Gastrocnemius medialis (tissue), 4 donors: ENCODE results near the gene SLC16A14. TPM values are rescaled to one million over a fixed set of nuclear protein-coding genes. Genes with fewer than 3 reads are reported as not detected.
"Not testable (repeated sequence)": the region's sequence is repeated elsewhere in the genome, so short reads cannot be mapped to it uniquely, and the experiment has no call there.

Experiments
- ATAC-seq, 2 donors: fragments of 150-250 bp; one replicate each; pipeline ENCODE4 v1.9.1; 2016
- DNase-seq, 2 donors: peaks; one replicate each; pipeline ENCODE4 v3.0.0-alpha.2; 2019
- H3K27ac ChIP-seq, 4 donors: fragments of 200-600 bp; sonication (generic); 1 replicate in 1 of 4; 2 replicates in 3 of 4; pipeline ENCODE4 v1.5.1; 2016 to 2018; ENCODE audit warnings: mild to moderate bottlenecking in 2 of 4, moderate library complexity in 1 of 4
- H3K27me3 ChIP-seq, 3 donors: fragments of 200-600 bp; sonication (generic) in 2 of 3; 1 replicate in 1 of 3; 2 replicates in 2 of 3; pipeline versions ENCODE4 v1.5.1 to v1.6.0; 2016 to 2019; ENCODE audit warnings: mild to moderate bottlenecking in 1 of 3, moderate library complexity in 1 of 3
- H3K36me3 ChIP-seq, 2 donors: fragments of 200-600 bp; sonication (generic) in 1 of 2; one replicate each; pipeline ENCODE4 v1.5.1; 2017 to 2018
- H3K4me1 ChIP-seq, 2 donors: fragments of 200-600 bp; sonication (generic) in 1 of 2; one replicate each; pipeline ENCODE4 v1.5.1; 2016 to 2017; ENCODE audit warnings: mild to moderate bottlenecking in 2 of 2
- H3K4me3 ChIP-seq, 4 donors: fragments of 200-600 bp; sonication (generic) in 3 of 4; 1 replicate in 1 of 4; 2 replicates in 3 of 4; pipeline ENCODE4 v1.5.1; 2016 to 2019; ENCODE audit warnings: mild to moderate bottlenecking in 2 of 4
- H3K9me3 ChIP-seq, 3 donors: fragments of 200-600 bp; sonication (generic) in 2 of 3; 1 replicate in 1 of 3; 2 replicates in 2 of 3; pipeline ENCODE4 v1.5.1; 2016 to 2019
- POLR2A ChIP-seq, 2 donors: fragments of 450-650 bp; IDR thresholded peaks; one replicate each; pipeline ENCODE4 v1.6.1; 2017; ENCODE audit warnings: antibody characterized with exemption in 2 of 2, mild to moderate bottlenecking in 2 of 2, moderate library complexity in 2 of 2
- in situ Hi-C, 4 donors: fragments of 200-750 bp; cut with MboI; loops; one replicate each; pipeline versions ENCODE4 v1.15.0 to v1.8.0; 2017; ENCODE audit warnings: low sequenced_read_pairs in 4 of 4
- intact Hi-C: fragments of 100-400 bp; cut with DNase I; formaldehyde crosslinking; loops from one replicate; pipeline ENCODE4 v1.15.1; 2023; ENCODE audit warnings: low total_unique reads
- total RNA-seq, 4 donors: library from RNA; depleted of rRNA; stranded (reverse); fragments of >200 nt; gene quantifications; one replicate each; pipeline versions ENCODE4 v1.1.0 to v1.2.3, GENCODE V29; 2016
- TF ChIP-seq, protein P1 (sequence below), 5 experiments: fragments of 450-650 bp in 3 of 5; fragments of 200-600 bp in 2 of 5; sonication (generic) in 2 of 5; IDR thresholded peaks in 4 of 5; conservative IDR thresholded peaks in 1 of 5; 1 replicate in 4 of 5; 2 replicates in 1 of 5; pipeline ENCODE4 v1.5.1; 2016 to 2019; ENCODE audit warnings: antibody characterized with exemption in 5 of 5, mild to moderate bottlenecking in 3 of 5, moderate library complexity in 3 of 5

SLC16A14 gene, protein sequence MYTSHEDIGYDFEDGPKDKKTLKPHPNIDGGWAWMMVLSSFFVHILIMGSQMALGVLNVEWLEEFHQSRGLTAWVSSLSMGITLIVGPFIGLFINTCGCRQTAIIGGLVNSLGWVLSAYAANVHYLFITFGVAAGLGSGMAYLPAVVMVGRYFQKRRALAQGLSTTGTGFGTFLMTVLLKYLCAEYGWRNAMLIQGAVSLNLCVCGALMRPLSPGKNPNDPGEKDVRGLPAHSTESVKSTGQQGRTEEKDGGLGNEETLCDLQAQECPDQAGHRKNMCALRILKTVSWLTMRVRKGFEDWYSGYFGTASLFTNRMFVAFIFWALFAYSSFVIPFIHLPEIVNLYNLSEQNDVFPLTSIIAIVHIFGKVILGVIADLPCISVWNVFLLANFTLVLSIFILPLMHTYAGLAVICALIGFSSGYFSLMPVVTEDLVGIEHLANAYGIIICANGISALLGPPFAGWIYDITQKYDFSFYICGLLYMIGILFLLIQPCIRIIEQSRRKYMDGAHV
- under 1 TPM; 0.44 to 0.66 (median 0.58) TPM for total RNA-seq

DNA sequence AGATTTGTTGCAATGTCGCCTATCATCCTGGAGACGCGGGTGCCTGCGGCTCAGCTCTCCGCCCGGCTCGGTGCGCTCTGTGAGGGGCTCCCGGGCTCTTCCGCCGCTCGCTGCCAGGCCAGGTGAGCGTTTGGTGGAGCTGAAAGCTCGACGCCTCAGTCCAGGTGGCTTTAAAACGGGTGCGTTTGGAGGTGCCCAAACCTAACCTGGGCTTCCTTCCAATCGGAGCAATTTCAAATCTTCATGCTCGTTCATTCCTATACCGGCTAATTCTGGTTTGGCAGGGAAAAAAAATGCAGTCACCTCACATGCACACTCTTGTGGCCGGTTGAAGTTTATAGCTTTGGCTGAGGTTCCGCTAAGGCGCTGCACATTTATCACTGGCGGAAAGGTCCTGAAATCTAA, at the start of gene SLC16A14:
SLC16A14 (minus strand) TSS at position 274 of the 405 bp plus-strand sequence. CDS start 9,572 bp downstream, outside the sequence.
- no peak for DNase-seq
- intact Hi-C loops, result loop anchor here (5.0 kb wide), 2 partner anchors 94 to 544 kb away; no protein-coding TSS in a partner anchor
- Histone ChIP-seq H3K27ac (peak within 1 kb of the TSS; percentile 39 to 66 (median 52)), H3K9me3 (no peaks in the 10 kb centered on the region), H3K36me3 (no peaks in the 10 kb centered on the region), H3K27me3 (peaks cover 0 to 7% (median 4%) of the 10 kb centered on the region in 3 donors), H3K4me3 (peak within 1 kb of the TSS; percentile 53 to 67 (median 62)), H3K4me1 (peaks cover 0 to 10% of the 10 kb centered on the region in 2 donors)
- in situ Hi-C loops, result no loop called here
- no peak for TF ChIP-seq POLR2A (IDR thresholded peaks at IDR 0.05)
- TF ChIP-seq, protein P1, sequence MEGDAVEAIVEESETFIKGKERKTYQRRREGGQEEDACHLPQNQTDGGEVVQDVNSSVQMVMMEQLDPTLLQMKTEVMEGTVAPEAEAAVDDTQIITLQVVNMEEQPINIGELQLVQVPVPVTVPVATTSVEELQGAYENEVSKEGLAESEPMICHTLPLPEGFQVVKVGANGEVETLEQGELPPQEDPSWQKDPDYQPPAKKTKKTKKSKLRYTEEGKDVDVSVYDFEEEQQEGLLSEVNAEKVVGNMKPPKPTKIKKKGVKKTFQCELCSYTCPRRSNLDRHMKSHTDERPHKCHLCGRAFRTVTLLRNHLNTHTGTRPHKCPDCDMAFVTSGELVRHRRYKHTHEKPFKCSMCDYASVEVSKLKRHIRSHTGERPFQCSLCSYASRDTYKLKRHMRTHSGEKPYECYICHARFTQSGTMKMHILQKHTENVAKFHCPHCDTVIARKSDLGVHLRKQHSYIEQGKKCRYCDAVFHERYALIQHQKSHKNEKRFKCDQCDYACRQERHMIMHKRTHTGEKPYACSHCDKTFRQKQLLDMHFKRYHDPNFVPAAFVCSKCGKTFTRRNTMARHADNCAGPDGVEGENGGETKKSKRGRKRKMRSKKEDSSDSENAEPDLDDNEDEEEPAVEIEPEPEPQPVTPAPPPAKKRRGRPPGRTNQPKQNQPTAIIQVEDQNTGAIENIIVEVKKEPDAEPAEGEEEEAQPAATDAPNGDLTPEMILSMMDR (IDR thresholded peaks at IDR 0.05 in 4 of 5, conservative IDR thresholded peaks at IDR 0.05 in 1 of 5), result no peak
- peak in 1 of 2 donors; percentile 40 for ATAC-seq

DNA sequence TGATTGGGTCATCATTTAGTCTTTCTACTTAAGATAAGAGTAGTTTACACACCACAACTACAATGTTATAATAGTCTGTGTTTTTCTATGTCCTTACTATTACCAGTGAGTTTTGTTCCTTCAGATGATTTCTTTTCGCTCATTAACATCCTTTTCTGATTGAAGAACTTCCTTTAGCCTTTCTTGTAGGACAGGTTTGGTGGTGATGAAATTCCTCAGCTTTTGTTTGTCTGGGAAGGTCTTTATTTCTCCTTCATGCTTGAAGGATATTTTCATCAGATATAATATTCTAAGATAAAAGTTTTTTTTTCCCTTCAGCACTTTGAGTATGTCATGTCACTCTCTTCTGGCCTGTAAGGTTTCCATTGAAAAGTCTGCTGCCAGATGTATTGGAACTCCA, 38.0 kb upstream of the SLC16A14 start:
- Histone ChIP-seq H3K27me3 (no peaks in the 10 kb centered on the region), H3K9me3 (peaks cover 0 to 7% (median 0%) of the 10 kb centered on the region in 3 donors), H3K4me3 (no peak overlapping the region), H3K36me3 (no peaks in the 10 kb centered on the region), H3K4me1 (no peaks in the 10 kb centered on the region), H3K27ac (no peak overlapping the region)
- ATAC-seq (no peak), DNase-seq (no peak)
- TF ChIP-seq, protein P1 (IDR thresholded peaks at IDR 0.05 in 4 of 5, conservative IDR thresholded peaks at IDR 0.05 in 1 of 5), result no peak
- TF ChIP-seq POLR2A (IDR thresholded peaks at IDR 0.05), result no peak
- intact Hi-C loops, result no loop called here
- in situ Hi-C loops, result no loop called here

DNA sequence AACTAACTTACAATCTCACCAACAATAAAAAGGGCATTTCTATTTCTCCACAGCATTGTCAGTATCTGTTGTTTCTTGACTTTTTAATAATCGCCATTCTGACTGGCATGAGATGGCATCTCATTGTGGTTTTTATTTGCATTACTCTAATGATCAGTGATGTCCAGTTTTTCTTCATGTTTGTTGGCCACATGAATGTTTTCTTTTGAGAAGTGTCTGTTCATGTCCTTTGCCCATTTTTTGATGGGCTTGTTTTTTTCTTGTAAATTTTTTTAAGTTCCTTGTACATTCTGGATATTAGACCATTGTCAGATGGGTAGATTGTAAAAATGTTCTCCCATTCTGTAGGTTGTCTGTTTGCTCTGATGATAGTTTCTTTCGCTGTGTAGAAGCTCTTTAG, 33.2 kb upstream of the SLC16A14 start:
- H3K4me3 ChIP-seq, H3K27ac ChIP-seq, intact Hi-C loops, ATAC-seq, H3K4me1 ChIP-seq, H3K36me3 ChIP-seq, in situ Hi-C loops, H3K27me3 ChIP-seq, H3K9me3 ChIP-seq, DNase-seq: not testable (repeated sequence)

DNA sequence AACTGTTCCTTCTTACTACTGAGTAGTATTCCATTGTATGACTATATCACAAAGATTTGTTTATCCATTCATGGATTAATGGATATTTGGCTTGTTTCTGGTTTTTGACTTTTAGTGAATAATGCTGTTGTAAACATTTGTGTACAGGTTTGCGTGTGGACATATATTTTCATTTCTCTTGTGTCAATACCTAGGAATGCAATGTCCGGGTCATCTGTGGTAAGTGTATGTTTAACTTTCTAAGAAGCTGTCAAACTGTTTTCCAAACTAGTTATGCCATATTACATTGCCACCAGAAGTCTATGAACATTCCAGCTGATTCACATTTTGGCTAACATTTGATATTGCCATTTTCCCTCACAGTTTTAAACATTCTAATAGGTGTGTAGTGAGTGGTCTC, 29.1 kb upstream of the SLC16A14 start:
- TF ChIP-seq, protein P1 (IDR thresholded peaks at IDR 0.05 in 4 of 5, conservative IDR thresholded peaks at IDR 0.05 in 1 of 5), result no peak
- TF ChIP-seq POLR2A (IDR thresholded peaks at IDR 0.05), result no peak
- Histone ChIP-seq H3K27me3 (no peaks in the 10 kb centered on the region), H3K27ac (no peak overlapping the region), H3K9me3 (peaks cover 0 to 7% (median 0%) of the 10 kb centered on the region in 3 donors), H3K4me3 (no peak overlapping the region), H3K36me3 (no peaks in the 10 kb centered on the region), H3K4me1 (no peaks in the 10 kb centered on the region)
- DNase-seq, result no peak
- no peak for ATAC-seq
- intact Hi-C loops, result no loop called here
- in situ Hi-C loops, result no loop called here

DNA sequence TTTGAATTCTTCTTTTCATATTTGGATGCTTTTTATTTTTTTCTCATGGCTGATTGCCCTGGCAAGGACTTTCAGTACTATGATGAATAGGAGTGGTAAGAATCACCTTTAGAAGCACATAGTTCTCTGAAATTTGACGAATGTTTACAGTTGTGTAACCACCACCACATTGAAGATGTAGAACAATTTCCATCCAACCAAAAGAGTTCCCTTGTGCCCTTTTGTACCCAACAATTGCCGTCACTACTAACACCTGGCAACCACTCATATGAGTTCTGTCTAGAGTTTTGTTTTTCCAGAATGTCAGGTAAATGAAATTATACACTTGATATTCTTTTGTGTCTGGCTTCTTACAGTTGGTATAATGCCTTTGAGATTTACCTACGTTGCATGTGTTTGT, 28.7 kb upstream of the SLC16A14 start:
- in situ Hi-C loops (no loop called here), intact Hi-C loops (no loop called here)
- DNase-seq, result no peak
- ATAC-seq, result no peak
- no peak overlapping the region for H3K4me3 ChIP-seq
- no peaks in the 10 kb centered on the region for H3K4me1 ChIP-seq
- no peaks in the 10 kb centered on the region for H3K27me3 ChIP-seq
- H3K27ac ChIP-seq, result no peak overlapping the region
- H3K36me3 ChIP-seq, result no peaks in the 10 kb centered on the region
- TF ChIP-seq POLR2A (IDR thresholded peaks at IDR 0.05), result no peak
- TF ChIP-seq, protein P1 (IDR thresholded peaks at IDR 0.05 in 4 of 5, conservative IDR thresholded peaks at IDR 0.05 in 1 of 5), result no peak
- peaks cover 0 to 5% (median 0%) of the 10 kb centered on the region in 3 donors for H3K9me3 ChIP-seq
